ENCODE measurements around the gene TFIP11.

Gene TFIP11

DNA sequence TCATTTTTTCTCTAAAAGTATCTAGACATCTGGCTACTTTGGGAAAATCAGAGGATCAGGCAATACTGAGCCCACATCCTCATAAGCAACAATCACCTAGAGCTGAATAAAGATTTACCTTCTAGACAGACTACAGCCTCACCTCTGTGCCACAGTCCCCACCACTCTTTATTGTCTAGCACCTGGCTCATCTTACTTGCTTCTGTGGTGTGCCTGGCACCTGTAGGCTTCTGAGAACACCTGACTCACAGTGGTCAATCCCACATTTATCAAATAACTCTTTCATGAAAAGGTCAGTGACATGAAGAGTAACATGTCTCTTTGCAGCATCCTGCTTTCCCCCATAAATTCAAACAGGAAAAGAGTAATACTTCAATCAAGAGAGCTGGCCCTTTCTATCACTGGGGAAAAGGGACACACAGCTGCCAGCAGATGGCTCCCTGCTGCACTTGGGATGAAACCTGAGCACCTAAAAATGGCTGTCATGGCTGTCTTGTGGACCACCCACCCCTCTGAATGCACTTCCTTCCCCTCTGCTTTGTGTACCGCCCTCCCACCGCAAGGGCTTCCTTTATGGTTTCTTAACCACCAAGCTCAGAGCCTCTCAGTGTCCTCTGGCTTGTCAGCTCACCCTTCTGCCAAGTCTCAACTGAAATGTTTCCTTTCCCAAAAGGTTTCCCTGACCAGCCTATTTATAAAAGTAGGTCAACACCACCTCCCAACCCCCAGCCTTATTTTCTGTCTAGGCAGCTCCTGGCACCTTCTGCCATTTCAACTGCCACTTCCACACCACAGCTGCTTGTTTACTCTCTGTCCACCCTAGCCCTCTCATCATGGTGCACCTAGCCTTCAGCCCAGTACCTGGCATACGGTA lies 9.3 kb downstream of the TFIP11 start:
- Mint-ChIP-seq H3K4me1 (ENCODE audit: low read depth) (peaks cover 25% of the 10 kb centered on the region), H3K27me3 (no peaks in the 10 kb centered on the region), H3K9me3 (no peaks in the 10 kb centered on the region), H3K36me3 (ENCODE audit: low read depth) (peaks cover 69% of the 10 kb centered on the region), H3K27ac (peak overlapping the region; percentile 74), H3K4me3 (peak overlapping the region; percentile 22)

DNA sequence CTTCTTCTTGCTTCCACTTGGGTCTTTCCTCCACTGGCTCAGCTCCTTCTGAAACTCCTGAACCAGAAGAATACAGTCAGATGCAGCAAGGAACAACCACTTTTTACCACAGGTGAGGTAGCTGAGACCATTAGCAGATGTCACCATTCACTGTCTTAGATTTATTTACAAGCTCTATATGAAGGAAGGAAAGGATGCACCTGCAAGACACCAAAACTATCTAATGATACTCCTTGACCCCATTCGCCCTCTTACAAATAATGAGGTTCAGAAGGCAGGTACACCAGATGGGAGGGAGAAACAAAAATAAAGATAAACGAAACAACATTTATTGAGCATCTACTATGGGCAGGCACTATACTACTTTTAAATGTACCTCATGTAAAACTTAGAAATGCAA lies 10.3 kb downstream of the TFIP11 start:
- no peak overlapping the region for H3K4me3 Mint-ChIP-seq
- H3K27ac Mint-ChIP-seq = no peak overlapping the region
- H3K27me3 Mint-ChIP-seq = no peaks in the 10 kb centered on the region
- no peaks in the 10 kb centered on the region for H3K9me3 Mint-ChIP-seq
- peaks cover 75% of the 10 kb centered on the region for H3K36me3 Mint-ChIP-seq (ENCODE audit: low read depth)
- H3K4me1 Mint-ChIP-seq (ENCODE audit: low read depth) = peaks cover 25% of the 10 kb centered on the region

DNA sequence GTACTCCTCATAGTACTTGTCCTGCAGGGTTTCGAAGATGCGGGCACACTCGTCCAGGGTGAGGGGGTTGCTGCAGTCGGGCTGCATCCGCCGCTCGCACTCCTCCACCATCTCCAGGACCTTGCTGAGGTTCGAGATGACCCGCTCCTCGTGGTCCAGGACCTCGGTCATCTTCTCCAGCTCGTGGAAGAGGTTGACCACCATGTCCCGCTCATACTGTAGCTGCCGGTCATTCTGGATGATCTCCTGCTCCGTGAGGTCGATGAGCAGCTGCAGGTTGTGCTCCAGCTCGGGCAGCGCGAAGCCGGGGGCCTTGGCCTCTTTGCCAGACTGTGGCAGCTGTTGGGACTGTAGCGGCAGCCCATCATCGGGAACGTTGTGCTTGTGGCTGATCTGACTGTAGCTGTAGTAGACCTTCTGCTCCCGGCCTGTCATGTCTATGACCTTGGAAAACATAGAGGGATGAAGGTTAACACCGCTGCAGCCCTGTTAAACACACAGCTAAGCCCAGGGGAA lies 13.0 kb downstream of the TFIP11 start:
- H3K27ac Mint-ChIP-seq = peak overlapping the region; percentile 9
- H3K27me3 Mint-ChIP-seq = no peaks in the 10 kb centered on the region
- peaks cover 20% of the 10 kb centered on the region for H3K4me1 Mint-ChIP-seq (ENCODE audit: low read depth)
- H3K4me3 Mint-ChIP-seq = no peak overlapping the region
- peaks cover 73% of the 10 kb centered on the region for H3K36me3 Mint-ChIP-seq (ENCODE audit: low read depth)
- no peaks in the 10 kb centered on the region for H3K9me3 Mint-ChIP-seq

DNA sequence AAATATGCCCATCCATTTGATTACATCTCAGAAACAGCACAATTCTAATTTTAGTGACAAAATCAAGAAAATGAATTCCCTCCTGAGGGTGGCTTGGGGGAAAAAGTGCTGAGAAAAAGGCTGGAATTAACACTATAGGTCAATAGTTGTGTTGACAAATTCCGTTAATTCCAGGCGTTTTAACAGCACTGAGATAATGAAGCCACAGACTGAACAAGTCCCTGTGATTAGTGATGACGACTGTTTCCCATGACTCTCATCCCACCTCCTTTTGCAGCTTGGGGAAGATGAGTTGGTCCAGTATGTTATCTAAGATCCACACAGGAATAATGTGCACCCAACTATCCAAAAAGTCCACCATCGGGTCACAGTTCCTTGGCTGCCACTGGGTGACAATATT lies 15.8 kb downstream of the TFIP11 start:
- no peaks in the 10 kb centered on the region for H3K9me3 Mint-ChIP-seq
- H3K4me3 Mint-ChIP-seq = no peak overlapping the region
- H3K27ac Mint-ChIP-seq = no peak overlapping the region
- H3K4me1 Mint-ChIP-seq (ENCODE audit: low read depth) = peaks cover 10% of the 10 kb centered on the region
- H3K27me3 Mint-ChIP-seq = no peaks in the 10 kb centered on the region
- peaks cover 71% of the 10 kb centered on the region for H3K36me3 Mint-ChIP-seq (ENCODE audit: low read depth)

DNA sequence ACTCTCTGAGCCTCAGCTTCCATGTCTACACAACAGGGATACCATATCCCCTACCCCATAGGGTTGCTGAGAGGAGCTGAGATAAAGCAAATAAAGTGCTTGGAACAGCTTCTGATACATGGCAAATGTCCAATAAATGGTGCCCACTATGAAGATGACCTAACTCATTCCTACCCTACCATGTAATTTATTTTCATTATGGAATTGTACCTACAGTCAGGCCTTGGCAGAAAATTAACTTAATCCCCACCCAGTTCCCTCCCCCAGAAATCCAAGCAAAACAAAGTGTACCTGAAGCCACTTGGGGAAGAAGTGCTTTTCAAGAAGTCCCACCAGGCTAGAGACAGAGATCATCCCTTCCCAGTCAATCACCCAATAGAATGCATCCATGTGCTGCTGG lies 17.8 kb downstream of the TFIP11 start:
- peak overlapping the region; percentile 45 for H3K27ac Mint-ChIP-seq
- no peaks in the 10 kb centered on the region for H3K9me3 Mint-ChIP-seq
- peaks cover 7% of the 10 kb centered on the region for H3K4me1 Mint-ChIP-seq (ENCODE audit: low read depth)
- no peak overlapping the region for H3K4me3 Mint-ChIP-seq
- no peaks in the 10 kb centered on the region for H3K27me3 Mint-ChIP-seq
- H3K36me3 Mint-ChIP-seq (ENCODE audit: low read depth) = peaks cover 74% of the 10 kb centered on the region

DNA sequence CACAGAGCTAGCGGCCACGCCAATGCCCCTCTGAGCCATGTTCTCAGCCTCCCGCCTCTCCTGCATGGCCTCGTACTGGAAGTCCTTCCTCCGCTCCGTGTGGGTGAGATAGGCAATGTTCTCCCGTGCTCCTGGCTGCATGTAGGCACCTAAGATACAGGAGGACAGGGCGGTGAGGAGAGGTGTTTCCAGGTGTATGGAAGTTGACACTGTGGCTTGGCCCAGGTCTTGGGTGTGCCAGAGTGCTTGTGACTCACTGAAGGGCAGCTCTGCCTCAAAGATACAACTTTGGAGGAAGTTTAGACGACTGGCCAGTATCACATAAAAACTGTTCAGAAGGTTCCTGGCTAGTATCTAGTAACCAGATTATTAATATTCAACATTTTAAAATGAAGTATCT lies 20.1 kb downstream of the TFIP11 start:
- peaks cover 82% of the 10 kb centered on the region for H3K36me3 Mint-ChIP-seq (ENCODE audit: low read depth)
- H3K9me3 Mint-ChIP-seq = no peaks in the 10 kb centered on the region
- no peak overlapping the region for H3K4me3 Mint-ChIP-seq
- H3K27me3 Mint-ChIP-seq = no peaks in the 10 kb centered on the region
- no peak overlapping the region for H3K27ac Mint-ChIP-seq
- peaks cover 7% of the 10 kb centered on the region for H3K4me1 Mint-ChIP-seq (ENCODE audit: low read depth)

DNA sequence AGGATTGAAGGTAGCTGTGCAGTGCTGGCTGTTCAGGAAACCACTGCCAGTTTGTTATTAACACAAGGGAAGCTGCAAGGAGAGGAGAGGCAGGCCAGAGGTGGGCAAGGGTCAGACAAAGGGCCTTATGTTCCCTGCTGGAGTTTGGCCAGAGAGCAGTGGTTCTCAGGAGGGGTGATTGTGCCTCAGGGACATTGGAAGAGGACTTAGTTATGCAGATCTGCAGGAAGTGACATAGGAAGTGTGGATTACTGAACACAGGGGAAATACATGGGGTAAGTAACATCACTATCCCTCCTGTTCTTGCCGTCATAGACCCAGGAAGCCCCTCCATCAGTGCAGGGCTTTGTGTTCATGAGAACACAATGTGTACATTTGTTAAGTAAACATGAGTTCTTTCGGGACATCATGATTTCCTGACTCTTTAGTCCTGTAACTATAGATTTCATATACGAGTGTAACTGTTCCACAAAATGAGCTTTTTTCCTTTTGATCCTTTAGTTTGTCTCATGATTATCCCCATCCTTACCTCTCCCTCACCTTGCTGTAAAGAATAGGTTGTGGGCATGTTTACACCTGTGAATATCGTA lies 22.7 kb downstream of the TFIP11 start:
- Mint-ChIP-seq H3K9me3 (no peaks in the 10 kb centered on the region), H3K27ac (no peak overlapping the region), H3K4me3 (no peak overlapping the region), H3K27me3 (no peaks in the 10 kb centered on the region), H3K36me3 (ENCODE audit: low read depth) (peaks cover 73% of the 10 kb centered on the region), H3K4me1 (ENCODE audit: low read depth) (peaks cover 26% of the 10 kb centered on the region)

DNA sequence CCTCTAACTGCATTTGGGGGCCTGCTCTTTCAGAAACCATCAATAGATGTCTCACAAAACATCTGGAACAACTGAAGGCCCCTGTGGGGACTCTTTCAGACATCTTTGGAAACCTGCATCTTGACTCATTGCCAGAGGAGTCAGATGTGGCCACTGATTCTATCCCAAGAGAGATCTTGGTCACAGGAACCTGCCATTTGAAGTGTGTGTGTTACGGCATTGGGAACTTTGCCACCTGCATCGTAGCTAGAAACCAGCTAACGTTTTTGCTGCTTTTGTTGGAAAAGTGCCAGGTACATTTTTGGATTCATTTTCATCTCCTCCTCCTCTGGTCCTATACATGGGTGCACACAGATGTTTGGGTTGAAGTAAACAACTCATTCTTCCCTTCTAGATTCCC lies 24.3 kb downstream of the TFIP11 start:
- Mint-ChIP-seq H3K27me3 (no peaks in the 10 kb centered on the region), H3K4me1 (ENCODE audit: low read depth) (peaks cover 27% of the 10 kb centered on the region), H3K27ac (peak overlapping the region; percentile 24), H3K9me3 (no peaks in the 10 kb centered on the region), H3K36me3 (ENCODE audit: low read depth) (peaks cover 59% of the 10 kb centered on the region), H3K4me3 (no peak overlapping the region)

DNA sequence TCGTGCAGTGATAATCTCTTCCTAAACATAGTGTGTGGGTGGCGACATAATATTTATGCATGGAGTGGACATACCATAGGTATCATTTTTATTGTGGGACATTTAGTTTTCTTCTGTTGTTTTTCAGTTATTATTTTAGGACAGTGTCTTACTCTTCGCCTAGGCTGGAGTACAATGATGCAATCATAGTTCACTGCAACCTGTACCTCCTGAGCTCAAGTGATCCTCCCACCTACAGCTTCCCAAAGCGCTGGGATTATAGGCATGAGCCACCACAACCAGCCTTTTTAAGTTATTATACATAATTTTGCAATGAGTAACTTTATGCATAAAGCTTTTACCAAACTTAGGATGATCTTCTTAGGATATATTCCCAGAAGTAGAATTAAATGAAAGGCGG lies 25.9 kb downstream of the TFIP11 start:
- no peaks in the 10 kb centered on the region for H3K27me3 Mint-ChIP-seq
- no peaks in the 10 kb centered on the region for H3K9me3 Mint-ChIP-seq
- H3K27ac Mint-ChIP-seq = peak overlapping the region; percentile 76
- peak overlapping the region; percentile 12 for H3K4me3 Mint-ChIP-seq
- peaks cover 49% of the 10 kb centered on the region for H3K36me3 Mint-ChIP-seq (ENCODE audit: low read depth)
- peaks cover 44% of the 10 kb centered on the region for H3K4me1 Mint-ChIP-seq (ENCODE audit: low read depth)

DNA sequence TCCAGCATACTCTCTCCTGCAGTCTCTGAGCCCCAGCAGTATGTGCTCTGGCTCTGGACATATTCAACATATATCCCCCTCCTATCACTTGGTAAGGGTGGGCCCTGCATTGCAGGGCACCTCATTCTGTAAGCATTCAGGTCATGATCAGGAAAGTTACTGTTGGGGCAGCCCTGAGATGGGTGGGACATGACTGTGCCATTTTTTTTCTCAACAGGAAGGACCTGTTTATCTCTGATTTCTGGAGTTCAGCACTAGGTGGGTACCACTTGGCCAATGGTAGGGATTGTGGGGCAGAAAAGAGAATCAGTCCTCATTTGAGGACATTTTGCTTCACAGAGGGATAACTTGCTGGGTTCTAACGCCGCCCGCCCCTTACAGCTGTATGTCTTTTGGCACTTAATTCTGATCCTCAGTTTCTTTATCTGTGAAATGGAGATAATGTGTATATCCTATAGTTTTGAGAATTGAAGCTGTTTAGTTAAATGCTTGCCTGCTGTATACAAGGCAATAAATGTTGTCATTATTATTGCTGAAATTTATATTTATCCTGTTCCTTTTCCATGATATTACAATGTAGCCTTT lies 26.4 kb downstream of the TFIP11 start:
- peaks cover 48% of the 10 kb centered on the region for H3K4me1 Mint-ChIP-seq (ENCODE audit: low read depth)
- peak overlapping the region; percentile 96 for H3K4me3 Mint-ChIP-seq
- H3K27ac Mint-ChIP-seq = peak overlapping the region; percentile 76
- H3K36me3 Mint-ChIP-seq (ENCODE audit: low read depth) = peaks cover 48% of the 10 kb centered on the region
- no peaks in the 10 kb centered on the region for H3K27me3 Mint-ChIP-seq
- H3K9me3 Mint-ChIP-seq = no peaks in the 10 kb centered on the region

DNA sequence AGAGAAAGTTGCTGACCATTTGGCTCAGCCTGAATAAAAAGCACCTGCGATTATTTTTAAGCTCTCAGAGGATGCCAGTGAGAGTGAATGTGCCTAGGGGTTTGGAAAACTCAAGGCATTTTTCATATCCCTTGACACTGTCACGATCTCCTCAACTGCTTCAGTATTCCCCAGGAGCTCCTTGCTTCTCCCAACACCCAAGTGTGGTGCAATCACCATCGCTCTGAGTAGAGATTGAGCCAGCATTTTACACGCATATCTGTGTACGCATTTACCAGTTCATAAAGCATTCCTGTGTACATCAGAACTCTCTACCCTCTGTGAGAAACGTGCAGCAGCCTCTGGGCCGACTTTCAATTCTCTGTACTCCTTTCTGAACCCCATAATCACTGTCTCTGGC lies 27.3 kb downstream of the TFIP11 start:
- H3K4me3 Mint-ChIP-seq = peak overlapping the region; percentile 96
- no peaks in the 10 kb centered on the region for H3K27me3 Mint-ChIP-seq
- no peaks in the 10 kb centered on the region for H3K9me3 Mint-ChIP-seq

DNA sequence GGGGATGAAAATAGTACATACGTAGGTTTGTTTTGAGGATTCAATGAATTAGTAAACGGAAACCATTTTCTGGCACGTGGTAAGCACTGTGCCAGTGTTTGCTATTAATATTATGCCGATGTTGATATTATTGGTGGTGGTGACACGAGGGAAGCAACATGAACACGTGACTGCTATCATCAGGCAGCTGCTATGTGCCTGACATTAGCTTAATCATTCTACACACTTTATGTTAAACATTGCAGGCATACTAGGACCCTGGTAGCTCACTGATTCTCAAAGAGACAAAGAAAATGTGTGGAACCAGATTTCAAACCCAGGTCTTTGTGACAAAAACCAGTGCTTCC lies 27.9 kb downstream of the TFIP11 start:
- Mint-ChIP-seq H3K4me3 (peak overlapping the region; percentile 96), H3K9me3 (no peaks in the 10 kb centered on the region), H3K27ac (peak overlapping the region; percentile 94), H3K4me1 (ENCODE audit: low read depth) (peaks cover 63% of the 10 kb centered on the region), H3K36me3 (ENCODE audit: low read depth) (peaks cover 46% of the 10 kb centered on the region), H3K27me3 (no peaks in the 10 kb centered on the region)

More for the DNA sequence above, 27.3 kb downstream of the TFIP11 start:
- Mint-ChIP-seq H3K27ac (peak overlapping the region; percentile 76), H3K36me3 (ENCODE audit: low read depth) (peaks cover 46% of the 10 kb centered on the region), H3K4me1 (ENCODE audit: low read depth) (peaks cover 56% of the 10 kb centered on the region)

DNA sequence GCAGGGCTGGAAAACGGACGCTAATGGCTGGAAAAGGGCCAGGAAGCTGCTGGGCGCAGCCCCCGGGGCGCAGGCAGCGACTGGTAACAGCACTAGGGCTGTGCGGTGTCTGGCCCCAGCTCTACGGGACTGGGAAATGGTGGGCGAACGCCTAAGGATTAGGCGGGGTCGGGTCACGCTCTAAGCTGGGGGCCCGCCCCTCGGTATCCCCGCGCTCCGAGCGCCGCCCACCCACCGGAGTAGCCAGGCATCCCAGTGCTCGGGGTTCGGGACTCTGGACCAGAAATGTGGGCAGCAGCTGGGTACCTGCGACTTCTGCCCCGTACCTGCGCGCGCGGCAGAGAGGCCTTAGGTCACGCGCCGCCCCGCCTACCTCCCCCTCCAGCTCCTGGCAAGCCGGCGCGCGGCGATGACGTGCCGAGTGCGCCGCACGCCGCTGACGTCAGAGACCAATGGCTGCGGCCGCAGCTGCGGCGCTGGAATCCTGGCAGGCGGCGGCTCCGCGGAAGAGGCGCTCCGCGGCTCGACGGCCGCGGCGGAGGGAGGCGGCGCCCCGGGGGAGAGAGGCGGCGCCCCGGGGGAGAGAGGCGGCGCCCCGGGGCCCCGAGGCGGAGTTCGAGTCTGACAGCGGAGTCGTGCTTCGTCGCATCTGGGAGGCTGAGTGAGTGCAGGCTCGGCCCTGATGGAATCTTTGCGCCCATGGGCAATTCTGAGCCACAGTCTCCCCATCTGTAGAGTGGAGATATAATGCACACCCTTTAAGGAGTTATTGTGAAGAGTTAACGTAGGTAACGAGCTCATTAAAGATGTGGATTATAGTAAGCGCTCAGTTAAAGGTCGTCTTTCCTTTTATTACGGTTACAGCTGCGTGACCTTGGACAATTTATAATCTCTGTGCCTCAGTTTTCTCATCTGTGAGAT lies 28.6 kb downstream of the TFIP11 start, which contains the start of the genes HPS4 and SRRD:
Gene HPS4 (minus strand): TSS at position 345 of the 921 bp plus-strand sequence. CDS start 2,021 bp downstream, outside the sequence.
Gene SRRD (plus strand): TSS at position 439 of the 921 bp plus-strand sequence. CDS start 14 bp downstream, at position 453.
- Mint-ChIP-seq H3K27me3 (no peaks in the 10 kb centered on the region), H3K27ac (peak within 1 kb of the TSS; percentile 96), H3K36me3 (ENCODE audit: low read depth) (peaks cover 46% of the 10 kb centered on the region), H3K4me3 (peak within 1 kb of the TSS; percentile 96), H3K4me1 (ENCODE audit: low read depth) (peaks cover 69% of the 10 kb centered on the region), H3K9me3 (no peaks in the 10 kb centered on the region)

DNA sequence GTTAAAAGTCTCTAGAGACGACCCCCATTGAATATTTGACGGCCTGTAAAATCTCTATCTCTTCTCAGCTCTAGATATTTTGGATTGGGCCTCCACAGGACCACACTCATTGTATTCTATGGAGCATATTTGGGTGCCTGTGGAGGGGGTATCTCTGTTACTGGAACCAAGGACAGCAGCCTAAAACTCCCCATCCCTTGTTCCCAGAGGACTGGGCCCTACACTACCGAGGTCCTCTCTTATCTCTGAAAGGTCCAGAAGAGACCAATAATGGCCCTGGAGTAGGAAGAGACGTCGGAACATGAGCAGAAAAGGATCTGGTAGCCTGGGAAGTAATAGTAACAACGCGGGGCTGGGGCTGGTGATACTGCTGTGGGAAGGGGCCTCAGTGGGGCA lies 29.2 kb downstream of the TFIP11 start:
- peaks cover 42% of the 10 kb centered on the region for H3K36me3 Mint-ChIP-seq (ENCODE audit: low read depth)
- H3K27me3 Mint-ChIP-seq = no peaks in the 10 kb centered on the region
- peaks cover 72% of the 10 kb centered on the region for H3K4me1 Mint-ChIP-seq (ENCODE audit: low read depth)
- peak overlapping the region; percentile 96 for H3K4me3 Mint-ChIP-seq
- peak overlapping the region; percentile 96 for H3K27ac Mint-ChIP-seq
- H3K9me3 Mint-ChIP-seq = no peaks in the 10 kb centered on the region

Data from stimulated activated naive CD8-positive, alpha-beta T cell treated with anti-CD3 and anti-CD28 coated beads, Interleukin-15, Interleukin-2, amounts not matched to agents 100 ng/mL and 50 ng/mL, for 24 hours (primary cell).